ENCODE measurements around the gene NRN1L. TPM values are rescaled to one million over a fixed set of nuclear protein-coding genes. Genes with fewer than 3 reads are reported as not detected.

NRN1L gene
- total RNA-seq, 4 donors from 2014 or later = 4.3 to 5.6 (median 4.7) TPM; not detected in 1

- no peak for DNase-seq (ENCODE audit: low spot score in 2 of 2)
- Histone ChIP-seq H3K4me3 (no peak overlapping the region), H3K4me1 (peaks cover 16% of the 10 kb centered on the region), H3K27me3 (no peaks in the 10 kb centered on the region), H3K36me3 (peaks cover 48% of the 10 kb centered on the region), H3K27ac (no peak overlapping the region), H3K9me3 (no peaks in the 10 kb centered on the region)
- WGBS = 98% methylated on average over 13 of the region's 19 CpGs
- TF ChIP-seq CTCF (IDR thresholded peaks at IDR 0.05) = no peak
- no peak for TF ChIP-seq POLR2AphosphoS5 (IDR thresholded peaks at IDR 0.05)
- TF ChIP-seq EP300 (IDR thresholded peaks at IDR 0.05) = no peak
- no peak for TF ChIP-seq POLR2A (IDR thresholded peaks at IDR 0.05)
These were observed 1.3 kb downstream of the NRN1L start for GRCh38 chr16:67885976-67886375.

- Histone ChIP-seq H3K4me3 (no peak overlapping the region), H3K4me1 (peaks cover 16% of the 10 kb centered on the region), H3K27me3 (no peaks in the 10 kb centered on the region), H3K27ac (no peak overlapping the region), H3K36me3 (peaks cover 44% of the 10 kb centered on the region), H3K9me3 (no peaks in the 10 kb centered on the region)
- WGBS = 92% methylated on average over 5 of the region's 5 CpGs
- no peak for TF ChIP-seq POLR2A (IDR thresholded peaks at IDR 0.05)
- no peak for TF ChIP-seq POLR2AphosphoS5 (IDR thresholded peaks at IDR 0.05)
- no peak for DNase-seq (ENCODE audit: low spot score in 2 of 2)
These were observed 1.7 kb downstream of the NRN1L start for GRCh38 chr16:67886387-67886786.

GRCh38 chr16:67888331-67888730, 3.6 kb downstream of the NRN1L start:
- Histone ChIP-seq H3K4me1 (peaks cover 23% of the 10 kb centered on the region), H3K36me3 (peaks cover 25% of the 10 kb centered on the region), H3K27ac (no peak overlapping the region), H3K27me3 (no peaks in the 10 kb centered on the region), H3K4me3 (no peak overlapping the region), H3K9me3 (no peaks in the 10 kb centered on the region)
- TF ChIP-seq EP300 (IDR thresholded peaks at IDR 0.05) = no peak
- TF ChIP-seq POLR2A (IDR thresholded peaks at IDR 0.05) = no peak
- TF ChIP-seq CTCF (IDR thresholded peaks at IDR 0.05) = no peak
- no peak for TF ChIP-seq POLR2AphosphoS5 (IDR thresholded peaks at IDR 0.05)
- WGBS = 100% methylated on average over 3 of the region's 3 CpGs
- no peak for DNase-seq (ENCODE audit: low spot score in 2 of 2)

GRCh38 chr16:67892375-67892774, 7.7 kb downstream of the NRN1L start:
- Histone ChIP-seq H3K27ac (no peak overlapping the region), H3K36me3 (no peaks in the 10 kb centered on the region), H3K4me1 (peaks cover 32% of the 10 kb centered on the region), H3K4me3 (peak overlapping the region; percentile 77), H3K27me3 (no peaks in the 10 kb centered on the region), H3K9me3 (no peaks in the 10 kb centered on the region)
- no peak for DNase-seq (ENCODE audit: low spot score in 2 of 2)
- TF ChIP-seq CTCF (IDR thresholded peaks at IDR 0.05) = no peak
- TF ChIP-seq EP300 (IDR thresholded peaks at IDR 0.05) = no peak
- no peak for TF ChIP-seq POLR2A (IDR thresholded peaks at IDR 0.05)
- TF ChIP-seq POLR2AphosphoS5 (IDR thresholded peaks at IDR 0.05) = no peak
- WGBS = 59% methylated on average over 5 of the region's 5 CpGs

GRCh38 chr16:67892899-67893742, 8.4 kb downstream of the NRN1L start, which contains the start of gene PSKH1:
TSS of gene PSKH1 (plus strand) at chr16:67893254. CDS start at chr16:67908750, 15,496 bp downstream.
- TF ChIP-seq CTCF (IDR thresholded peaks at IDR 0.05) = no peak
- TF ChIP-seq POLR2A (IDR thresholded peaks at IDR 0.05) = peak; percentile 42 to 91
- no peak for TF ChIP-seq EP300 (IDR thresholded peaks at IDR 0.05)
- TF ChIP-seq POLR2AphosphoS5 (IDR thresholded peaks at IDR 0.05) = no peak
- H3K27ac ChIP-seq = peak within 1 kb of the TSS; percentile 93
- no peaks in the 10 kb centered on the region for H3K36me3 ChIP-seq
- peak within 1 kb of the TSS; percentile 77 for H3K4me3 ChIP-seq
- no peaks in the 10 kb centered on the region for H3K9me3 ChIP-seq
- H3K27me3 ChIP-seq = no peaks in the 10 kb centered on the region
- peak; percentile 98 for DNase-seq (ENCODE audit: low spot score in 2 of 2)
- WGBS = 1% methylated on average over 30 of the region's 90 CpGs
- H3K4me1 ChIP-seq = peaks cover 40% of the 10 kb centered on the region
